Loucy (cell line): ENCODE data around the gene ANGPT4.

ENCODE experiments used
- H2AFZ ChIP-seq: fragments of 200-600 bp; sonication (generic); 2 replicates; pipeline ENCODE4 v1.6.0; 2016; ENCODE audit warnings: antibody characterized with exemption, mild to moderate bottlenecking, low read length, moderate library complexity
- H3F3A ChIP-seq: fragments of 200-600 bp; 2 replicates; pipeline ENCODE4 v1.6.0; 2016; ENCODE audit warnings: antibody characterized with exemption, low read depth, mild to moderate bottlenecking
- H3K27me3 ChIP-seq: fragments of 200-600 bp; sonication (generic); 2 replicates; pipeline ENCODE4 v1.6.1; 2014; ENCODE audit warnings: low read length, mild to moderate bottlenecking; ENCODE audit not compliant: insufficient read depth, poor library complexity, severe bottlenecking
- H3K36me3 ChIP-seq: fragments of 200-600 bp; sonication (generic); 2 replicates; pipeline ENCODE4 v1.6.1; 2016; ENCODE audit warnings: low read length; ENCODE audit not compliant: insufficient read depth
- H3K4me1 ChIP-seq: fragments of 200-600 bp; sonication (generic); 2 replicates; pipeline ENCODE4 v1.5.1; 2014; ENCODE audit warnings: low read length, mild to moderate bottlenecking; ENCODE audit not compliant: insufficient read depth, poor library complexity, severe bottlenecking
- H3K4me2 ChIP-seq: fragments of 200-600 bp; sonication (generic); 2 replicates; pipeline ENCODE4 v1.6.0; 2014; ENCODE audit warnings: antibody characterized with exemption, low read length, low read depth, mild to moderate bottlenecking; ENCODE audit not compliant: poor library complexity, severe bottlenecking
- H3K4me3 ChIP-seq: fragments of 200-600 bp; sonication (generic); 2 replicates; pipeline ENCODE4 v1.5.1; 2014; ENCODE audit warnings: low read length, mild to moderate bottlenecking, mixed read lengths; ENCODE audit not compliant: poor library complexity, severe bottlenecking
- H3K79me2 ChIP-seq: fragments of 200-600 bp; sonication (generic); 2 replicates; pipeline ENCODE4 v1.6.1; 2014; ENCODE audit warnings: low read length; ENCODE audit not compliant: insufficient read depth
- H3K9ac ChIP-seq: fragments of 200-600 bp; sonication (generic); 2 replicates; pipeline ENCODE4 v1.6.0; 2014; ENCODE audit warnings: mild to moderate bottlenecking, low read depth, low read length, moderate library complexity; ENCODE audit not compliant: poor library complexity, severe bottlenecking
- H3K9me2 ChIP-seq: fragments of 200-600 bp; sonication (generic); replicated peaks from 2 replicates; pipeline ENCODE4 v1.6.1; 2016; ENCODE audit warnings: low read depth, low read length, mixed read lengths
- H3K9me3 ChIP-seq: fragments of 200-600 bp; sonication (generic); 2 replicates; pipeline ENCODE4 v1.6.1; 2014; ENCODE audit warnings: mild to moderate bottlenecking, antibody characterized with exemption, low read length, low read depth; ENCODE audit not compliant: insufficient read depth
- H4K20me1 ChIP-seq: fragments of 200-600 bp; sonication (generic); 2 replicates; pipeline ENCODE4 v1.6.0; 2014; ENCODE audit warnings: antibody characterized with exemption, low read length, mild to moderate bottlenecking; ENCODE audit not compliant: insufficient read depth, poor library complexity, severe bottlenecking
- CTCF ChIP-seq: fragments of 200-600 bp; sonication (generic); conservative IDR thresholded peaks from 2 replicates; pipeline ENCODE4 v1.5.1; 2014; ENCODE audit warnings: mild to moderate bottlenecking, antibody characterized with exemption, low read length
- EZH2phosphoT487 ChIP-seq: fragments of 200-600 bp; IDR thresholded peaks from 2 replicates; pipeline ENCODE4 v1.6.1; 2018; ENCODE audit warnings: antibody characterized with exemption, mild to moderate bottlenecking, moderate library complexity, borderline replicate concordance

The ANGPT4 gene

DNA sequence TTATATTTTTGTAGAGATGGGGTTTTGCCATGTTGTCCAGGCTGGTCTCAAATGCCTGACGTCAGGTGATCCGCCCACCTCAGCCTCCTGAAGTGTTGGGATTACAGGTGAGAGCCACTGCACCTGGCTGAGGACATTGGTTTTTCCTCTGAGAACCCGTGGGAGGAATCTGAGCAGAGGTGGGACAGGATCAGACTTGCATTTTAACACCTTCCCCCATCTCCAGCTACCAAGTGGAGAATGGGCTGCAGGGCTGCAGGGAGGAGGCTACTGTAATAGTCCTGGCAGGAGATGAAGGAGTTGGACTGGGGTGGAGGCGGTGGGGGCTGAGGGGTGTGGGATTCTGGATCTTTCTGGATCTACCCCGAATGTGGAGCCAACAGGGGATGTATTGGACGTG is 58.1 kb downstream of the ANGPT4 start:
- Histone ChIP-seq H3K79me2 (no peaks in the 10 kb centered on the region), H3K27me3 (no peaks in the 10 kb centered on the region), H3K9me2 (no peaks in the 10 kb centered on the region), H3K9ac (no peak overlapping the region), H3K4me3 (no peak overlapping the region), H3K36me3 (no peaks in the 10 kb centered on the region), H2AFZ (no peak overlapping the region), H3F3A (no peaks in the 10 kb centered on the region), H4K20me1 (no peaks in the 10 kb centered on the region), H3K4me2 (no peak overlapping the region), H3K9me3 (no peaks in the 10 kb centered on the region), H3K4me1 (peaks cover 27% of the 10 kb centered on the region)
- TF ChIP-seq CTCF (no peak), EZH2phosphoT487 (no peak)

GRCh38 chr20:856361-856775 is 59.8 kb downstream of the ANGPT4 start:
- no peaks in the 10 kb centered on the region for H3F3A ChIP-seq
- H3K79me2 ChIP-seq = no peaks in the 10 kb centered on the region; the same call in 1 of the 2 replicates
- H2AFZ ChIP-seq = no peak overlapping the region
- TF ChIP-seq CTCF (no peak), EZH2phosphoT487 (no peak)
- no peaks in the 10 kb centered on the region for H3K9me3 ChIP-seq
- H3K27me3 ChIP-seq = no peaks in the 10 kb centered on the region
- no peak overlapping the region for H3K4me3 ChIP-seq
- no peaks in the 10 kb centered on the region for H4K20me1 ChIP-seq
- no peaks in the 10 kb centered on the region for H3K36me3 ChIP-seq
- H3K4me1 ChIP-seq = peaks cover 27% of the 10 kb centered on the region
- no peak overlapping the region for H3K4me2 ChIP-seq
- H3K9ac ChIP-seq = peak overlapping the region; percentile 16
- H3K9me2 ChIP-seq = no peaks in the 10 kb centered on the region

GRCh38 chr20:855466-856360 is 60.4 kb downstream of the ANGPT4 start:
- Histone ChIP-seq H3K36me3 (no peaks in the 10 kb centered on the region), H3K4me1 (peaks cover 27% of the 10 kb centered on the region), H4K20me1 (no peaks in the 10 kb centered on the region), H3K9me3 (no peaks in the 10 kb centered on the region), H3K79me2 (no peaks in the 10 kb centered on the region; the same call in 1 of the 2 replicates), H3K4me2 (no peak overlapping the region), H3K9me2 (no peaks in the 10 kb centered on the region), H3K9ac (peak overlapping the region; percentile 16), H3F3A (no peaks in the 10 kb centered on the region), H2AFZ (no peak overlapping the region), H3K27me3 (no peaks in the 10 kb centered on the region), H3K4me3 (no peak overlapping the region)
- no peak for TF ChIP-seq CTCF
- TF ChIP-seq EZH2phosphoT487 = no peak
